G401.6 (cell line): Measurements from ENCODE around the gene RND1.
"Not testable (repeated sequence)": the region's sequence is repeated elsewhere in the genome, so short reads cannot be mapped to it uniquely, and the experiment has no call there.

Experiments used
- FAIRE-seq: peaks from 2 replicates; lab custom pipeline; 2012; peaks lifted over from hg19 to GRCh38; lab: Jason Lieb, UNC

Gene RND1

GRCh38 chr12:48865281-48866051 is at the start of gene RND1:
TSS of gene RND1 (minus strand) at chr12:48865870. CDS start at chr12:48865767, 103 bp downstream.
- peak; percentile 97 for FAIRE-seq

- no peak for FAIRE-seq
These were observed 44.5 kb upstream of the RND1 start for GRCh38 chr12:48910196-48910595.

- not testable (repeated sequence) for FAIRE-seq
These were observed 44.0 kb upstream of the RND1 start for GRCh38 chr12:48909698-48910097.

- no peak for FAIRE-seq
These were observed 41.6 kb upstream of the RND1 start for GRCh38 chr12:48907245-48907644.

GRCh38 chr12:48903982-48904411 is 38.3 kb upstream of the RND1 start:
- no peak for FAIRE-seq

GRCh38 chr12:48903363-48903981 is 37.8 kb upstream of the RND1 start:
- FAIRE-seq = no peak

- FAIRE-seq = no peak
These were observed 35.6 kb upstream of the RND1 start for GRCh38 chr12:48901278-48901677.

GRCh38 chr12:48899651-48900050 is 34.0 kb upstream of the RND1 start:
- FAIRE-seq = no peak

GRCh38 chr12:48894271-48894670 is 28.6 kb upstream of the RND1 start:
- FAIRE-seq = no peak

GRCh38 chr12:48890657-48891418 is 25.2 kb upstream of the RND1 start:
- no peak for FAIRE-seq

- no peak for FAIRE-seq
These were observed 24.0 kb upstream of the RND1 start for GRCh38 chr12:48889679-48890078.

GRCh38 chr12:48883305-48884161 is 17.9 kb upstream of the RND1 start:
- FAIRE-seq = no peak

GRCh38 chr12:48882972-48883304 is 17.3 kb upstream of the RND1 start:
- FAIRE-seq = no peak

- no peak for FAIRE-seq
These were observed 16.6 kb upstream of the RND1 start for GRCh38 chr12:48882315-48882687.

GRCh38 chr12:48881686-48882314 is 16.1 kb upstream of the RND1 start:
- FAIRE-seq = no peak

GRCh38 chr12:48880647-48881046 is 15.0 kb upstream of the RND1 start:
- FAIRE-seq = no peak

GRCh38 chr12:48878548-48878947 is 12.9 kb upstream of the RND1 start:
- no peak for FAIRE-seq

- FAIRE-seq = no peak
These were observed 10.4 kb upstream of the RND1 start for GRCh38 chr12:48875944-48876515.

- FAIRE-seq = not testable (repeated sequence)
These were observed 7.9 kb upstream of the RND1 start for GRCh38 chr12:48873534-48873933.

- FAIRE-seq = no peak
These were observed 7.4 kb upstream of the RND1 start for GRCh38 chr12:48873096-48873495.

- FAIRE-seq = no peak
These were observed 3.5 kb upstream of the RND1 start for GRCh38 chr12:48869191-48869590.

GRCh38 chr12:48868451-48868850 is 2.8 kb upstream of the RND1 start:
- no peak for FAIRE-seq
